ENCODE results near the gene CENPE.

CENPE gene

DNA sequence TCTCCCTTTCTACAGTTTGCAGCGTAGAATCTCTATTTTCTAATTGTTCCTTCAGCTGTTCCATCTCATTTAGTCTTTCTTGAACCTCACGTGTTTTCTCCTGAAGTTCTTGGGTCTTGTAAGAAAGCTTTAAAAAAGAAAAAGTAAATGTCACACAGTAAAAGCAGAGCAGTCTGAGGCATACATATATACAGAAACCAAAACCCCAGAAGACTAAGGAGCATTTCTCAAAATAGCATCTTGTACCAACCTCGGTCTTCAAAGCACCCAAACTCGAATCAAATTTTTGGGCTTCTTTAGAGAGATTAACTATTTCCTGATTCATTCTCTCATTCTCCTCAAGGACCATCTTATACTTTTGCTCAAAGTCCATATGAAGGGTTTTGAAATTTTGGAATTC, 39.4 kb downstream of the CENPE start:
- H3K4me3 ChIP-seq (ENCODE audit: low read length) = no peak overlapping the region
- DNase-seq (ENCODE audit: low read depth) = no peak
- TF ChIP-seq, protein P1, sequence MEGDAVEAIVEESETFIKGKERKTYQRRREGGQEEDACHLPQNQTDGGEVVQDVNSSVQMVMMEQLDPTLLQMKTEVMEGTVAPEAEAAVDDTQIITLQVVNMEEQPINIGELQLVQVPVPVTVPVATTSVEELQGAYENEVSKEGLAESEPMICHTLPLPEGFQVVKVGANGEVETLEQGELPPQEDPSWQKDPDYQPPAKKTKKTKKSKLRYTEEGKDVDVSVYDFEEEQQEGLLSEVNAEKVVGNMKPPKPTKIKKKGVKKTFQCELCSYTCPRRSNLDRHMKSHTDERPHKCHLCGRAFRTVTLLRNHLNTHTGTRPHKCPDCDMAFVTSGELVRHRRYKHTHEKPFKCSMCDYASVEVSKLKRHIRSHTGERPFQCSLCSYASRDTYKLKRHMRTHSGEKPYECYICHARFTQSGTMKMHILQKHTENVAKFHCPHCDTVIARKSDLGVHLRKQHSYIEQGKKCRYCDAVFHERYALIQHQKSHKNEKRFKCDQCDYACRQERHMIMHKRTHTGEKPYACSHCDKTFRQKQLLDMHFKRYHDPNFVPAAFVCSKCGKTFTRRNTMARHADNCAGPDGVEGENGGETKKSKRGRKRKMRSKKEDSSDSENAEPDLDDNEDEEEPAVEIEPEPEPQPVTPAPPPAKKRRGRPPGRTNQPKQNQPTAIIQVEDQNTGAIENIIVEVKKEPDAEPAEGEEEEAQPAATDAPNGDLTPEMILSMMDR (IDR thresholded peaks at IDR 0.05; ENCODE audit: insufficient read depth, low read depth, low read length, missing control alignments) = no peak

DNA sequence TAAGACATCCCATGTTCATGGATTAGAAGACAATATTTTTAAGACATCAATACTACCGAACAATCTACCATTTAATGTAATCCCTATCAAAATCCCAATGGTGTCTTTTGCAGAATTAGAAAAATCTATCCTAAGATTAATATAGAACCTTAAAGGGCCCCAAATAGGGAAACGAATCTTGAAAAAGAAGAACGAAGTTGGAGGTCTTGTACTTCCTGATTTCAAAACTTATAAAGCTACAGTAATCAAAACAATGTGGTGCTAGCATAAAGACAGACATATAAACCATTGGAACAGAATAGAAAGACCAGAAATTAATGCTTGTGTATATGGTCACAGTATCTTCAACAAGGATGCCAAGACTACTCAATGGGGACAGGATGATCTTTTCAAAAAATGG, 42.0 kb downstream of the CENPE start:
- no peak overlapping the region for H3K4me3 ChIP-seq (ENCODE audit: low read length)
- DNase-seq (ENCODE audit: low read depth) = no peak
- TF ChIP-seq, protein P1 (IDR thresholded peaks at IDR 0.05; ENCODE audit: insufficient read depth, low read depth, low read length, missing control alignments) = no peak

GRCh38 chr4:103152381-103152780, 45.8 kb downstream of the CENPE start:
- TF ChIP-seq, protein P1 (IDR thresholded peaks at IDR 0.05; ENCODE audit: insufficient read depth, low read depth, low read length, missing control alignments) = no peak
- no peak for DNase-seq (ENCODE audit: low read depth)
- no peak overlapping the region for H3K4me3 ChIP-seq (ENCODE audit: low read length)

DNA sequence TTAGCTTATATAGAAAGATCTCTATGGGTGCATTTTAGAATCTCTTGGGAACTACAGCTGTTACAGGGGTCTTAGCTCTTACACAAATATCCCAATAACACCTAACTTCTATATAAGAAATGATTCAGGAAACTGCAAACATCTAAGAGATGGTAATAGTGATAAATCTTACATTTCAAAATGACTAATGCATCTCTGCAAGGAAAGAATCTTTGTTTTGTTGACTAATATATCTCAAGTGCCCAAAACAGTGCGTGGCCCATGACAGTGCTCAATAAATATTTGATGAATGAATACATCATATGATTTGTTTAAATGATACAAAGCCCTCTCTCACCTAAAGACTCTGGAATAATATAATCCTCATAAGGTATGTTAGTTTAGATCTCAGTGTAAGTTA, 47.5 kb downstream of the CENPE start:
- peak; percentile 76 for DNase-seq (ENCODE audit: low read depth)
- H3K4me3 ChIP-seq (ENCODE audit: low read length) = no peak overlapping the region
- TF ChIP-seq, protein P1 (IDR thresholded peaks at IDR 0.05; ENCODE audit: insufficient read depth, low read depth, low read length, missing control alignments) = no peak

DNA sequence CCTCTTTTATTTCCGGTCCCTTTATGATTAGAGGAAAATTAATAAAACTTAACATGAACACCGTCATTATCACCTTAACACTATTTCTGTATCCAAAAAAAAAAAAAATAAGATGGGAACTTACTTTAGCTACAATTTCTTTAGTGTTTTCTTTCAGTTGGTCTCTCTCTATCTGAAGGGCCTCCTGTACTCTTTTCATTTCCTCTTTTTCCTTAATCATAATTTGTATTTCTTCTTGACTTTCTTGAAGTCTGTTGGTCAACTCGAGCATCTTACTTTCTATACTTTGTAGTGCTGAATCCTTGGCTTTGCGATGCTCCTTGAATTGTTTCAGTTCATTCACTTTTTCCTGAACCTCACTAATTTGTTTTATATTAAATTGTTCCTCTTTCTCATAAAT, 53.2 kb downstream of the CENPE start:
- no peak overlapping the region for H3K4me3 ChIP-seq (ENCODE audit: low read length)
- TF ChIP-seq, protein P1 (IDR thresholded peaks at IDR 0.05; ENCODE audit: insufficient read depth, low read depth, low read length, missing control alignments) = no peak
- no peak for DNase-seq (ENCODE audit: low read depth)

GRCh38 chr4:103137446-103137827, 60.7 kb downstream of the CENPE start:
- no peak overlapping the region for H3K4me3 ChIP-seq (ENCODE audit: low read length)
- DNase-seq (ENCODE audit: low read depth) = peak; percentile 75
- TF ChIP-seq, protein P1 (IDR thresholded peaks at IDR 0.05; ENCODE audit: insufficient read depth, low read depth, low read length, missing control alignments) = no peak

GRCh38 chr4:103136671-103137445, 61.3 kb downstream of the CENPE start:
- no peak for DNase-seq (ENCODE audit: low read depth)
- TF ChIP-seq, protein P1 (IDR thresholded peaks at IDR 0.05; ENCODE audit: insufficient read depth, low read depth, low read length, missing control alignments) = no peak
- H3K4me3 ChIP-seq (ENCODE audit: low read length) = no peak overlapping the region

All from epithelial cell of esophagus (primary cell).